Stimulated activated naive CD8-positive, alpha-beta T cell treated with anti-CD3 and anti-CD28 coated beads, Interleukin-15, amount 100 ng/mL, for 72 hours (primary cell): ENCODE measurements around the gene SMARCAD1.
"Not testable (repeated sequence)": the region's sequence is repeated elsewhere in the genome, so short reads cannot be mapped to it uniquely, and the experiment has no call there.

Experiments used
- ATAC-seq: fragments of 150-1000 bp; cut with Tn5 transposase; 2 replicates; pipeline ENCODE4 v1.10.0; 2021; ENCODE audit warnings: mild to moderate bottlenecking, moderate library complexity
- DNase-seq, 2 donors: peaks; one replicate each; pipeline ENCODE4 v3.0.0; 2021 to 2022
- H3K27ac Mint-ChIP-seq, 2 donors: one replicate each; pipeline ENCODE4 v1.8.0; 2022; ENCODE audit warnings: mild to moderate bottlenecking in 2 of 2, mixed read lengths in 2 of 2, moderate library complexity in 2 of 2
- H3K27me3 Mint-ChIP-seq: one replicate; pipeline ENCODE4 v1.8.0; 2022; ENCODE audit warnings: mixed read lengths
- H3K4me1 Mint-ChIP-seq: one replicate; pipeline ENCODE4 v1.8.0; 2022; ENCODE audit warnings: mild to moderate bottlenecking, mixed read lengths
- H3K4me3 Mint-ChIP-seq, 2 donors: one replicate each; pipeline ENCODE4 v1.8.0; 2022; ENCODE audit warnings: mild to moderate bottlenecking in 2 of 2, mixed read lengths in 2 of 2, moderate library complexity in 1 of 2
- H3K9me3 Mint-ChIP-seq, 2 donors: one replicate each; pipeline ENCODE4 v1.8.0; 2022; ENCODE audit warnings: mixed read lengths in 2 of 2

The SMARCAD1 gene

GRCh38 chr4:94253036-94253435, 45.4 kb downstream of the SMARCAD1 start:
- no peaks in the 10 kb centered on the region for H3K9me3 Mint-ChIP-seq
- no peak overlapping the region for H3K4me3 Mint-ChIP-seq
- H3K27me3 Mint-ChIP-seq, result no peaks in the 10 kb centered on the region
- ATAC-seq (no peak), DNase-seq (no peak)
- H3K27ac Mint-ChIP-seq, result no peak overlapping the region
- peaks cover 6% of the 10 kb centered on the region for H3K4me1 Mint-ChIP-seq

- Mint-ChIP-seq H3K27ac (no peak overlapping the region), H3K4me3 (no peak overlapping the region), H3K4me1 (peaks cover under 1% of the 10 kb centered on the region), H3K9me3 (no peaks in the 10 kb centered on the region), H3K27me3 (no peaks in the 10 kb centered on the region)
- ATAC-seq (no peak), DNase-seq (no peak)
Observed at GRCh38 chr4:94256144-94256783, 48.6 kb downstream of the SMARCAD1 start.

GRCh38 chr4:94256828-94257227, 49.2 kb downstream of the SMARCAD1 start:
- H3K4me3 Mint-ChIP-seq, result no peak overlapping the region
- DNase-seq, result no peak
- no peaks in the 10 kb centered on the region for H3K9me3 Mint-ChIP-seq
- H3K4me1 Mint-ChIP-seq, result no peaks in the 10 kb centered on the region
- no peaks in the 10 kb centered on the region for H3K27me3 Mint-ChIP-seq
- ATAC-seq, result no peak
- no peak overlapping the region for H3K27ac Mint-ChIP-seq

GRCh38 chr4:94262163-94263016, 54.7 kb downstream of the SMARCAD1 start:
- DNase-seq (no peak), ATAC-seq (no peak)
- Mint-ChIP-seq H3K27ac (no peak overlapping the region), H3K4me3 (no peak overlapping the region), H3K9me3 (no peaks in the 10 kb centered on the region), H3K27me3 (no peaks in the 10 kb centered on the region), H3K4me1 (no peaks in the 10 kb centered on the region)

- Mint-ChIP-seq H3K4me1 (peaks cover 9% of the 10 kb centered on the region), H3K27me3 (no peaks in the 10 kb centered on the region), H3K27ac (no peak overlapping the region), H3K9me3 (no peaks in the 10 kb centered on the region), H3K4me3 (no peak overlapping the region)
- ATAC-seq (no peak), DNase-seq (no peak)
Observed at GRCh38 chr4:94267037-94267436, 59.4 kb downstream of the SMARCAD1 start.

- peaks cover 9% of the 10 kb centered on the region for H3K4me1 Mint-ChIP-seq
- no peaks in the 10 kb centered on the region for H3K9me3 Mint-ChIP-seq
- no peak overlapping the region for H3K4me3 Mint-ChIP-seq
- DNase-seq (no peak), ATAC-seq (no peak)
- H3K27me3 Mint-ChIP-seq, result no peaks in the 10 kb centered on the region
- H3K27ac Mint-ChIP-seq, result no peak overlapping the region
Observed at GRCh38 chr4:94271248-94271647, 63.6 kb downstream of the SMARCAD1 start.

- Mint-ChIP-seq H3K4me1 (peaks cover 9% of the 10 kb centered on the region), H3K27me3 (no peaks in the 10 kb centered on the region), H3K27ac (no peak overlapping the region), H3K9me3 (no peaks in the 10 kb centered on the region), H3K4me3 (no peak overlapping the region)
- ATAC-seq (no peak), DNase-seq (no peak)
Observed at GRCh38 chr4:94274912-94275311, 67.2 kb downstream of the SMARCAD1 start.

- no peaks in the 10 kb centered on the region for H3K27me3 Mint-ChIP-seq
- no peak for DNase-seq
- peaks cover 3% of the 10 kb centered on the region for H3K4me1 Mint-ChIP-seq
- no peak overlapping the region for H3K27ac Mint-ChIP-seq
- H3K9me3 Mint-ChIP-seq, result no peaks in the 10 kb centered on the region
- no peak for ATAC-seq
- H3K4me3 Mint-ChIP-seq, result no peak overlapping the region
Observed at GRCh38 chr4:94276204-94276603, 68.5 kb downstream of the SMARCAD1 start.

GRCh38 chr4:94277534-94277933, 69.9 kb downstream of the SMARCAD1 start:
- Mint-ChIP-seq H3K9me3 (no peaks in the 10 kb centered on the region), H3K4me1 (no peaks in the 10 kb centered on the region), H3K4me3 (no peak overlapping the region), H3K27ac (no peak overlapping the region), H3K27me3 (no peaks in the 10 kb centered on the region)
- ATAC-seq, result no peak
- no peak for DNase-seq

GRCh38 chr4:94278781-94279180, 71.1 kb downstream of the SMARCAD1 start:
- DNase-seq (no peak), ATAC-seq (no peak)
- Mint-ChIP-seq H3K4me3 (no peak overlapping the region), H3K27me3 (no peaks in the 10 kb centered on the region), H3K9me3 (no peaks in the 10 kb centered on the region), H3K4me1 (no peaks in the 10 kb centered on the region), H3K27ac (no peak overlapping the region)

GRCh38 chr4:94284889-94285288, 77.2 kb downstream of the SMARCAD1 start:
- Mint-ChIP-seq H3K4me1 (no peaks in the 10 kb centered on the region), H3K27me3 (no peaks in the 10 kb centered on the region), H3K9me3 (no peaks in the 10 kb centered on the region), H3K27ac (no peak overlapping the region), H3K4me3 (no peak overlapping the region)
- DNase-seq (no peak), ATAC-seq (no peak)

- Mint-ChIP-seq H3K4me1 (no peaks in the 10 kb centered on the region), H3K27ac (peak overlapping the region in 1 of 2 donors; percentile 61), H3K27me3 (no peaks in the 10 kb centered on the region), H3K4me3 (no peak overlapping the region), H3K9me3 (no peaks in the 10 kb centered on the region)
- DNase-seq, result no peak
- ATAC-seq, result no peak
Observed at GRCh38 chr4:94285666-94286065, 78.0 kb downstream of the SMARCAD1 start.

- Mint-ChIP-seq H3K27ac (no peak overlapping the region), H3K4me3 (no peak overlapping the region), H3K4me1 (no peaks in the 10 kb centered on the region), H3K9me3 (no peaks in the 10 kb centered on the region), H3K27me3 (no peaks in the 10 kb centered on the region)
- DNase-seq (no peak), ATAC-seq (no peak)
Observed at GRCh38 chr4:94290245-94290644, 82.6 kb downstream of the SMARCAD1 start.

GRCh38 chr4:94293981-94294380, 86.3 kb downstream of the SMARCAD1 start:
- not testable (repeated sequence) for H3K4me3 Mint-ChIP-seq, H3K9me3 Mint-ChIP-seq, H3K4me1 Mint-ChIP-seq, H3K27me3 Mint-ChIP-seq, ATAC-seq, H3K27ac Mint-ChIP-seq, DNase-seq

GRCh38 chr4:94295473-94295872, 87.8 kb downstream of the SMARCAD1 start:
- H3K4me1 Mint-ChIP-seq, ATAC-seq, H3K27ac Mint-ChIP-seq, H3K27me3 Mint-ChIP-seq, H3K4me3 Mint-ChIP-seq, H3K9me3 Mint-ChIP-seq, DNase-seq: not testable (repeated sequence)

GRCh38 chr4:94298725-94299252, 91.1 kb downstream of the SMARCAD1 start:
- Mint-ChIP-seq H3K27me3 (no peaks in the 10 kb centered on the region), H3K9me3 (no peaks in the 10 kb centered on the region), H3K27ac (no peak overlapping the region), H3K4me1 (no peaks in the 10 kb centered on the region), H3K4me3 (no peak overlapping the region)
- ATAC-seq (no peak), DNase-seq (no peak)
